ENCODE measurements around the gene DSCAML1. TPM values are rescaled to one million over a fixed set of nuclear protein-coding genes. Genes with fewer than 3 reads are reported as not detected.
A peak's percentile ranks its signal among the peaks of the same experiment; 100 is the strongest.

DSCAML1 gene
- total RNA-seq, 4 donors from 2014 or later = 0.54 to 1.8 (median 0.99) TPM

DNA sequence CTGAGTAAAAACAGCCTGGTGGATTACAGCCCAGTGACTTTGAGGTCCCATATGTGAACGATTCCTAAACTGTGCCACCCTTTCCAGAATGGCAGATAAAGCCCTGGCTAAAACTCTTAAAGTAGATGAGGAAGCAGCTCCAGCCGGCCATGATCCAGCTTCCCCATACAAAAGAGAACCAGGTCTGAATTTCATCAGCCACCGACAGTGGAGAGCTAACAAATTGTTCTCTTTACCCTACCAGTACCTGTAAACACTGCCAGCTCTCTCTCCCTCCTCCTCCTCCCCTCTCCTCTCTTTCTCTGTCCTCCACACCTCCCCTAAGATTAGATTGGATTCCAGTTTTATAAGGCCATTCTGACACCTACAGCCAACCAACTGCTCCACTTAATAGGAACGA, 176.9 kb downstream of the DSCAML1 start:
- no peak for TF ChIP-seq POLR2A (IDR thresholded peaks at IDR 0.05)
- DNase-seq = peak; percentile 15 to 19
- peak overlapping the region in 1 of 3 donors; percentile 4 for H3K27ac ChIP-seq
- no peak overlapping the region for H3K4me3 ChIP-seq (replicated peaks in 1 of 3)
- H3K36me3 ChIP-seq = no peaks in the 10 kb centered on the region
- intact Hi-C loops (cut with DNase I) = loop anchor here (10.0 kb wide), 1 partner anchor 185 kb away; no protein-coding TSS in a partner anchor
- no peaks in the 10 kb centered on the region for H3K9me3 ChIP-seq
- WGBS, 2 donors = 39 to 56% methylated on average over 4 of the region's 4 CpGs
- peaks cover 3 to 16% of the 10 kb centered on the region in 2 donors for H3K4me1 ChIP-seq
- H3K27me3 ChIP-seq = no peaks in the 10 kb centered on the region

DNA sequence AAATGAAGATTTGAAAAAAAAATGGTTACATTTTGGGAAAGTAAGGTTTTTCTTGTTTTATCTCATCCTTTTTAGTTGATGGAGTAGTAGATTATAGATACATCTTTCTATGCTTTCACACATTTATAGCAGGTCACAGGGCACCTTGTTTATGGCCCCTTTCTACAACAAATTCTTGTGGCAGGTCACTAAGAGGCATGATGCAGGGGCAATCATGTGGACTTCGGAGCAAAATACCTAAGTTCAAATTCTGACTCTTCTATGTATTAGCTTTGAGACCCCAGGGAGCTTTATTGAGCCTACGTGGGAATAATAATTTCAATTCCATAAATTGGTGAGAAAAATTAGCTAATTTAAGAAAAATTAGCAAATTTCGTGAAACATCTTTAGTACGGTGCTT, 177.4 kb downstream of the DSCAML1 start:
- intact Hi-C loops (cut with DNase I) = loop anchor here (10.0 kb wide), 1 partner anchor 185 kb away; no protein-coding TSS in a partner anchor

DNA sequence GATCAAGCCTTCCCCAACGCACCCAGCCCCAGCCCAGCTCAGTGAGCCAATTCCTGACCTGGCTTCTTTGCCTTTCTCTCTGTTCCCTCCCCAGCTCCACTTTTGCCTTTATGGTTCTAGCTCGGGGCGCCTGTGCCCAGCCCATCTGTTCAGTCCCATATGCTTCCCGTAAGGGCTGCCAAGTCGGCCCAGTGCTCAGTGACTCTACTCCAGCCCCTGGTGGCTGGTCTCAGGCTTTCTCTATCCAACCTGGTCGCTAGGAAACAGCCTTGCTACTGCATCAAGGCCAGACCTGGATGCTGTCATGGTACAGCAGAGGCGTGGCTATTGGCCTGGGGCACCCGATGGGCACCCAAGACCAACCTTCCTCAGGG, 178.0 kb downstream of the DSCAML1 start:
- peak overlapping the region in 2 of 3 donors; percentile 6 to 25 for H3K27ac ChIP-seq
- peaks cover 3 to 16% of the 10 kb centered on the region in 2 donors for H3K4me1 ChIP-seq
- no peaks in the 10 kb centered on the region for H3K36me3 ChIP-seq
- intact Hi-C loops (cut with DNase I) = no loop called here
- H3K27me3 ChIP-seq = no peaks in the 10 kb centered on the region
- no peaks in the 10 kb centered on the region for H3K9me3 ChIP-seq
- H3K4me3 ChIP-seq (replicated peaks in 1 of 3) = no peak overlapping the region
- TF ChIP-seq POLR2A (IDR thresholded peaks at IDR 0.05) = no peak
- TF ChIP-seq, protein P1, sequence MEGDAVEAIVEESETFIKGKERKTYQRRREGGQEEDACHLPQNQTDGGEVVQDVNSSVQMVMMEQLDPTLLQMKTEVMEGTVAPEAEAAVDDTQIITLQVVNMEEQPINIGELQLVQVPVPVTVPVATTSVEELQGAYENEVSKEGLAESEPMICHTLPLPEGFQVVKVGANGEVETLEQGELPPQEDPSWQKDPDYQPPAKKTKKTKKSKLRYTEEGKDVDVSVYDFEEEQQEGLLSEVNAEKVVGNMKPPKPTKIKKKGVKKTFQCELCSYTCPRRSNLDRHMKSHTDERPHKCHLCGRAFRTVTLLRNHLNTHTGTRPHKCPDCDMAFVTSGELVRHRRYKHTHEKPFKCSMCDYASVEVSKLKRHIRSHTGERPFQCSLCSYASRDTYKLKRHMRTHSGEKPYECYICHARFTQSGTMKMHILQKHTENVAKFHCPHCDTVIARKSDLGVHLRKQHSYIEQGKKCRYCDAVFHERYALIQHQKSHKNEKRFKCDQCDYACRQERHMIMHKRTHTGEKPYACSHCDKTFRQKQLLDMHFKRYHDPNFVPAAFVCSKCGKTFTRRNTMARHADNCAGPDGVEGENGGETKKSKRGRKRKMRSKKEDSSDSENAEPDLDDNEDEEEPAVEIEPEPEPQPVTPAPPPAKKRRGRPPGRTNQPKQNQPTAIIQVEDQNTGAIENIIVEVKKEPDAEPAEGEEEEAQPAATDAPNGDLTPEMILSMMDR (IDR thresholded peaks at IDR 0.05) = no peak
- DNase-seq = no peak
- 68 to 80% methylated on average over 8 of the region's 8 CpGs for WGBS, 2 donors

More for the DNA sequence above, 177.4 kb downstream of the DSCAML1 start:
- no peaks in the 10 kb centered on the region for H3K9me3 ChIP-seq
- no peak for TF ChIP-seq POLR2A (IDR thresholded peaks at IDR 0.05)
- TF ChIP-seq, protein P1 (IDR thresholded peaks at IDR 0.05) = no peak
- peak overlapping the region in 1 of 3 donors; percentile 4 for H3K27ac ChIP-seq
- WGBS, 2 donors = 96% methylated on average over 4 of the region's 4 CpGs
- H3K4me3 ChIP-seq (replicated peaks in 1 of 3) = no peak overlapping the region
- no peaks in the 10 kb centered on the region for H3K36me3 ChIP-seq
- DNase-seq = no peak
- H3K27me3 ChIP-seq = no peaks in the 10 kb centered on the region
- H3K4me1 ChIP-seq = peaks cover 3 to 16% of the 10 kb centered on the region in 2 donors

DNA sequence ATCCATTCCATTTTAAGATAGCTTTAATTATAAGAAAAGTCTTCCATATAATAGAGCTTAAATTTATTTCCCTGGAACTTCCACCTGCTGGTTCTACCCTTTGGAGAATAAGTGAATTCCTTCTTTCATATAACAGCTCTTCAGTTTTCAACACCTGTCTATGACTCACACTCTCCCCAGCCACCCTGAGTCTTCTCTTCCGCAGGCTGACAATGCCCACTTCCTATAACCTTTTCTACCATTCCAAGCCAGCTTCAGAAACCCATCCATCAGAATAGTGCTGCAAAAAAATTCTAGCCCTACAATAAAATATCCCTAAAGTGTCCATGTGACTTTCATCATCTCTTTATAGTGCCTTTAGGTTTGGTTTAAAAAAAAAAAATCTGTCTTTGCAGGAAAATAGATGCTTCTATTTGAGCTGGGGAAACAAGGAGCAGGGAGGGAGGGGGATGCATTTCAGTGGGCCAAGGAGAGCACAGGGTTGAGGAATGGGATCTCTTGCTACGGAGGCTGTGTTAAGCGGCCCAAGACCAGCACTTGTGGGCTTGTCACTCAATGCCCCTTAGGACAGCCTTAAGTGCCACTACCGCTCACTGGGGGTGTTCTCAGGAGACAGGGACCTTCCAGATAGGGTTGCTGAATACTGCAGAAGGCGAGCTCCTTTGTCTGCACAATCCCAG, 178.6 kb downstream of the DSCAML1 start:
- H3K4me1 ChIP-seq = peaks cover 3 to 16% of the 10 kb centered on the region in 2 donors
- H3K4me3 ChIP-seq (replicated peaks in 1 of 3) = no peak overlapping the region
- TF ChIP-seq, protein P1 (IDR thresholded peaks at IDR 0.05) = no peak
- no peak for TF ChIP-seq POLR2A (IDR thresholded peaks at IDR 0.05)
- no peaks in the 10 kb centered on the region for H3K27me3 ChIP-seq
- H3K36me3 ChIP-seq = no peaks in the 10 kb centered on the region
- no peaks in the 10 kb centered on the region for H3K9me3 ChIP-seq
- intact Hi-C loops (cut with DNase I) = no loop called here
- peak overlapping the region; percentile 6 to 40 (median 25) for H3K27ac ChIP-seq
- 68 to 71% methylated on average over 5 of the region's 5 CpGs for WGBS, 2 donors
- DNase-seq = peak; percentile 27 to 32

DNA sequence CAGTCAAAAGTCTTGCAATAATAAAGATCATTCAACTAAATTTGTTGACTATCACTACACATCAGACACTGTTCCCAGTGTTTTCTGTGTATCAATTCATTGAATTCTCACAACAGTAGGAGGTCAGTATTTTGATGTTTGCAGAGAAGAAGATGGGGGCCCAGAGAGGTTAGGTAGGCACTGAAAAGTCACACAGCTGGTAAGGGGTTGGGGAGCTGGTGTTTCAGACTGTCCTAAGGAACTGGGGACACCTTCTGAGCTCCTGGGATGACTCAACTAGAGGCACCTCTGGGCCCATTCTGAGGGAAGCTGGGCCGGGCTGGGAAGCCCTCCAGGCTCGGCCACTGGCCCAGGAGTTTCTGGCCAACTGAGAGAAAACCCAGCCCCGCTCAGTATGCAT, 180.0 kb downstream of the DSCAML1 start:
- DNase-seq = no peak
- 81 to 88% methylated on average over 3 of the region's 3 CpGs for WGBS, 2 donors
- intact Hi-C loops (cut with DNase I) = no loop called here
- Histone ChIP-seq H3K36me3 (no peaks in the 10 kb centered on the region), H3K27me3 (no peaks in the 10 kb centered on the region), H3K9me3 (no peaks in the 10 kb centered on the region), H3K4me1 (peaks cover 3 to 16% of the 10 kb centered on the region in 2 donors), H3K4me3 (replicated peaks in 1 of 3) (no peak overlapping the region), H3K27ac (peak overlapping the region in 2 of 3 donors; percentile 1 to 21)
- no peak for TF ChIP-seq POLR2A (IDR thresholded peaks at IDR 0.05)
- TF ChIP-seq, protein P1 (IDR thresholded peaks at IDR 0.05) = no peak
